B cell (primary cell): ENCODE results near the gene NFYC. TPM values are rescaled to one million over a fixed set of nuclear protein-coding genes. Genes with fewer than 3 reads are reported as not detected.

ENCODE experiments used
- ATAC-seq: fragments of 200-7000 bp; cut with Tn5 transposase; one replicate; pipeline ENCODE4 v1.10.0; 2021; ENCODE audit warnings: low read depth, mild to moderate bottlenecking, moderate number of reproducible peaks, moderate library complexity
- CTCF ChIA-PET: fragments of 350-600 bp; sonication (Branson Sonifier 250); formaldehyde crosslinking; loops from one replicate; lab custom pipeline; 2021; ENCODE audit warnings: antibody characterized with exemption, inconsistent platforms; lab: Charles Lee
- POLR2A ChIA-PET: fragments of 350-600 bp; sonication (Branson Sonifier 250); formaldehyde crosslinking; loops from one replicate; lab custom pipeline; 2021; ENCODE audit warnings: antibody characterized with exemption; lab: Charles Lee
- DNase-seq: peaks from one replicate; pipeline ENCODE4 v3.0.0; 2013
- H2AFZ ChIP-seq: 2 replicates; pipeline ENCODE4 v1.6.1; 2012; ENCODE audit warnings: mild to moderate bottlenecking, low read depth, low read length; ENCODE audit not compliant: insufficient read depth, poor library complexity, severe bottlenecking
- H3K27ac ChIP-seq, 2 donors: 1 replicate in 1 of 2; 2 replicates in 1 of 2; pipeline ENCODE4 v1.5.1; 2012 to 2013; ENCODE audit warnings: low read length in 2 of 2, mild to moderate bottlenecking in 2 of 2, moderate library complexity in 1 of 2
- H3K27me3 ChIP-seq, 4 experiments: fragments of 200-600 bp in 1 of 4; sonication (generic) in 1 of 4; replicated peaks in 1 of 4; 1 replicate in 2 of 4; 2 replicates in 2 of 4; pipeline versions ENCODE4 v1.6.1 to v1.7.0; 2013 to 2016; ENCODE audit warnings: low read length in 3 of 4, mild to moderate bottlenecking in 2 of 4, mixed read lengths in 1 of 4, moderate library complexity in 1 of 4; ENCODE audit not compliant: insufficient read depth in 4 of 4, control insufficient read depth in 3 of 4; ENCODE audit errors: control extremely low read depth in 1 of 4
- H3K36me3 ChIP-seq, 2 experiments: replicated peaks in 1 of 2; 1 replicate in 1 of 2; 2 replicates in 1 of 2; pipeline versions ENCODE4 v1.6.1 to v1.7.1; 2013; ENCODE audit warnings: low read length in 1 of 2; ENCODE audit not compliant: insufficient read depth in 2 of 2, control insufficient read depth in 1 of 2; ENCODE audit errors: control extremely low read depth in 1 of 2, extremely low read depth in 1 of 2
- H3K4me1 ChIP-seq, 2 donors: fragments of 200-600 bp in 1 of 2; sonication (generic) in 1 of 2; 1 replicate in 1 of 2; 2 replicates in 1 of 2; pipeline versions ENCODE4 v1.5.1 to v1.6.1; 2013 to 2017; ENCODE audit warnings: low read length in 2 of 2; ENCODE audit not compliant: control insufficient read depth in 2 of 2, insufficient read depth in 2 of 2
- H3K4me2 ChIP-seq: replicated peaks from 2 replicates; pipeline ENCODE3; 2012; ENCODE audit warnings: mild to moderate bottlenecking, low read depth, low read length; ENCODE audit not compliant: poor library complexity, severe bottlenecking
- H3K4me3 ChIP-seq, 5 experiments: fragments of 200-600 bp in 1 of 5; sonication (generic) in 1 of 5; 1 replicate in 3 of 5; 2 replicates in 2 of 5; pipeline versions ENCODE4 v1.5.1 to v1.7.0; 2011 to 2016; ENCODE audit warnings: low read length in 4 of 5, mild to moderate bottlenecking in 4 of 5, low read depth in 2 of 5, control low read depth in 1 of 5, moderate library complexity in 1 of 5; ENCODE audit not compliant: insufficient read depth in 1 of 5; ENCODE audit errors: control extremely low read depth in 1 of 5, extremely low read depth in 1 of 5
- H3K79me2 ChIP-seq: fragments of 200-600 bp; sonication (generic); one replicate; pipeline ENCODE4 v1.6.0; 2016; ENCODE audit warnings: low read length; ENCODE audit not compliant: control insufficient read depth, insufficient read depth
- H3K9ac ChIP-seq: fragments of 200-600 bp; sonication (generic); 2 replicates; pipeline ENCODE4 v1.6.1; 2017; ENCODE audit warnings: mild to moderate bottlenecking, low read length, moderate library complexity
- H3K9me3 ChIP-seq, 3 donors: one replicate each; pipeline versions ENCODE4 v1.6.1 to v1.7.1; 2013; ENCODE audit warnings: low read length in 2 of 3; ENCODE audit not compliant: control insufficient read depth in 2 of 3, insufficient read depth in 1 of 3; ENCODE audit errors: control extremely low read depth in 1 of 3
- H4K20me1 ChIP-seq: 2 replicates; pipeline ENCODE4 v1.6.0; 2012; ENCODE audit warnings: mild to moderate bottlenecking, low read length; ENCODE audit not compliant: insufficient read depth, control insufficient read depth, poor library complexity, severe bottlenecking
- H3K27ac Mint-ChIP-seq: one replicate; pipeline ENCODE4 v1.8.0; 2021; ENCODE audit warnings: mixed read lengths
- H3K27me3 Mint-ChIP-seq: one replicate; pipeline ENCODE4 v1.8.0; 2021; ENCODE audit warnings: mixed read lengths
- H3K4me1 Mint-ChIP-seq: one replicate; pipeline ENCODE4 v1.8.0; 2021; ENCODE audit warnings: mixed read lengths
- H3K4me3 Mint-ChIP-seq: one replicate; pipeline ENCODE4 v1.8.0; 2021; ENCODE audit warnings: mixed read lengths
- H3K9me3 Mint-ChIP-seq: one replicate; pipeline ENCODE4 v1.8.0; 2022; ENCODE audit warnings: mixed read lengths; ENCODE audit not compliant: insufficient read depth
- CTCF ChIP-seq: fragments of 200-600 bp; IDR thresholded peaks from one replicate; pipeline ENCODE4 v1.8.0; 2022; ENCODE audit warnings: antibody characterized with exemption, mild to moderate bottlenecking
- EZH2 ChIP-seq: IDR thresholded peaks from 2 replicates; pipeline ENCODE4 v1.6.1; 2012; ENCODE audit warnings: borderline replicate concordance, low read depth, mild to moderate bottlenecking, moderate library complexity, low read length; ENCODE audit not compliant: insufficient read depth, poor library complexity, severe bottlenecking
- WGBS: methylation state at CpG from one replicate; pipeline ENCODE4 v1.1.5; 2013; ENCODE audit warnings: missing lambda C conversion rate; ENCODE audit not compliant: insufficient coverage; 5-methylcytosine and 5-hydroxymethylcytosine counted together
- intact Hi-C: fragments of 100-400 bp; cut with micrococcal nuclease; formaldehyde crosslinking; loops from one replicate; pipeline ENCODE4 v1.10.0; 2022
- polyA plus RNA-seq: library from polyadenylated mRNA; depleted of rRNA; stranded (reverse); fragments of >200 nt; gene quantifications from 2 replicates; pipeline ENCODE4 v1.2.3, GENCODE V29; 2012
- total RNA-seq, 2 donors: library from RNA; stranded (reverse); fragments of 120-200 nt in 1 of 2; gene quantifications; 1 replicate in 1 of 2; 2 replicates in 1 of 2; pipeline versions ENCODE4 v1.2.3 to v1.2.4, GENCODE V29; 2013 to 2022

The NFYC gene
- total and polyA plus RNA-seq, 2 donors (not counting 1 experiment from before 2014, with no cell fraction given): 88.7 to 123 TPM

GRCh38 chr1:40649592-40649930 is 41.9 kb upstream of the NFYC start:
- H3K4me3 Mint-ChIP-seq: no peak overlapping the region
- ChIA-PET POLR2A (no interaction called here), CTCF (interaction anchor here (0.5 to 1.1 kb wide), 3 partner anchors 19 to 54 kb away, joined by 3 to 4 read pairs (median 3); no protein-coding TSS in a partner anchor)
- Histone ChIP-seq H3K4me1 (no peaks in the 10 kb centered on the region), H3K27me3 (peaks cover 0 to 4% (median 1%) of the 10 kb centered on the region in 4 experiments), H2AFZ (no peak overlapping the region), H3K9me3 (no peaks in the 10 kb centered on the region), H4K20me1 (no peaks in the 10 kb centered on the region), H3K4me2 (no peak overlapping the region), H3K36me3 (no peaks in the 10 kb centered on the region), H3K4me3 (no peak overlapping the region), H3K79me2 (no peaks in the 10 kb centered on the region), H3K27ac (no peak overlapping the region), H3K9ac (no peak overlapping the region)
- 57% methylated on average over 1 of the region's 5 CpGs for WGBS
- peaks cover 19% of the 10 kb centered on the region for H3K27me3 Mint-ChIP-seq
- ATAC-seq (no peak), DNase-seq (no peak)
- intact Hi-C loops: no loop called here
- H3K4me1 Mint-ChIP-seq: peaks cover 1% of the 10 kb centered on the region
- H3K27ac Mint-ChIP-seq: no peak overlapping the region
- no peaks in the 10 kb centered on the region for H3K9me3 Mint-ChIP-seq
- no peak for TF ChIP-seq CTCF
- no peak for TF ChIP-seq EZH2

- H4K20me1 ChIP-seq: no peaks in the 10 kb centered on the region
- CTCF ChIA-PET: interaction anchor here (0.5 to 1.1 kb wide), 3 partner anchors 19 to 54 kb away, joined by 3 to 4 read pairs (median 3); no protein-coding TSS in a partner anchor
- intact Hi-C loops: no loop called here
- H3K4me3 ChIP-seq: no peak overlapping the region
- H3K4me2 ChIP-seq: no peak overlapping the region
- no peak overlapping the region for H2AFZ ChIP-seq
- POLR2A ChIA-PET: no interaction called here
- H3K27ac ChIP-seq: no peak overlapping the region
- Mint-ChIP-seq H3K4me3 (no peak overlapping the region), H3K4me1 (peaks cover 3% of the 10 kb centered on the region), H3K9me3 (no peaks in the 10 kb centered on the region), H3K27ac (no peak overlapping the region), H3K27me3 (peaks cover 23% of the 10 kb centered on the region)
- no peak for DNase-seq
- H3K9ac ChIP-seq: no peak overlapping the region
- 51% methylated on average over 3 of the region's 4 CpGs for WGBS
- H3K27me3 ChIP-seq: peaks cover 0 to 4% (median 1%) of the 10 kb centered on the region in 4 experiments
- H3K79me2 ChIP-seq: no peaks in the 10 kb centered on the region
- ATAC-seq: peak; percentile 47
- H3K4me1 ChIP-seq: no peaks in the 10 kb centered on the region
- H3K36me3 ChIP-seq: no peaks in the 10 kb centered on the region
- H3K9me3 ChIP-seq: no peaks in the 10 kb centered on the region
- TF ChIP-seq CTCF (peak; percentile 43), EZH2 (no peak)
These were observed 41.4 kb upstream of the NFYC start for GRCh38 chr1:40650075-40650474.
